Measurements from ENCODE around the gene ATF7IP. TPM values are rescaled to one million over a fixed set of nuclear protein-coding genes. Genes with fewer than 3 reads are reported as not detected.
"Not testable (repeated sequence)": the region's sequence is repeated elsewhere in the genome, so short reads cannot be mapped to it uniquely, and the experiment has no call there.

ATF7IP gene
- total RNA-seq, 3 donors from 2014 or later (not counting 1 experiment from before 2014, with no cell fraction given), result 161 to 180 (median 173) TPM

DNA sequence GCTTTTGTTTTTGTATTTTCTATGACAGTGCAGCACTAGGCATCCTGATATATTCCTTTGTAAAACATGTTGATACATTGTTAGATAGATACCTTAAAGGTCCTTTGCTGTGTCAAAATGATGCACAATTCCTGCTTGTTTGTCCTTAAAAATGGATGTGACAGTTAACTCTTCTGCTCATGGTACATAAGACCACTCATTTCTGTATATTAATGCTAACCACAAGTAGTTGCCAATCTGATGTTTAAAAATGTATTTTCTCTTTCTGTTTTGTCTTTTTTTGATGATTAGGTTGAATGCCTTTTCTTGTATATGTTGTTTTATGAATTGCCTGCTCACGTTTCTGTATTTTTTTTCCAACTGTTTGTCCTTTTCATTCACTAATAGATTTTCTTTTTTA is 35.1 kb downstream of the ATF7IP start:
- no CpG with 5 or more reads among the region's 1 CpG for WGBS (ENCODE audit: insufficient coverage)
- TF ChIP-seq, protein P1, sequence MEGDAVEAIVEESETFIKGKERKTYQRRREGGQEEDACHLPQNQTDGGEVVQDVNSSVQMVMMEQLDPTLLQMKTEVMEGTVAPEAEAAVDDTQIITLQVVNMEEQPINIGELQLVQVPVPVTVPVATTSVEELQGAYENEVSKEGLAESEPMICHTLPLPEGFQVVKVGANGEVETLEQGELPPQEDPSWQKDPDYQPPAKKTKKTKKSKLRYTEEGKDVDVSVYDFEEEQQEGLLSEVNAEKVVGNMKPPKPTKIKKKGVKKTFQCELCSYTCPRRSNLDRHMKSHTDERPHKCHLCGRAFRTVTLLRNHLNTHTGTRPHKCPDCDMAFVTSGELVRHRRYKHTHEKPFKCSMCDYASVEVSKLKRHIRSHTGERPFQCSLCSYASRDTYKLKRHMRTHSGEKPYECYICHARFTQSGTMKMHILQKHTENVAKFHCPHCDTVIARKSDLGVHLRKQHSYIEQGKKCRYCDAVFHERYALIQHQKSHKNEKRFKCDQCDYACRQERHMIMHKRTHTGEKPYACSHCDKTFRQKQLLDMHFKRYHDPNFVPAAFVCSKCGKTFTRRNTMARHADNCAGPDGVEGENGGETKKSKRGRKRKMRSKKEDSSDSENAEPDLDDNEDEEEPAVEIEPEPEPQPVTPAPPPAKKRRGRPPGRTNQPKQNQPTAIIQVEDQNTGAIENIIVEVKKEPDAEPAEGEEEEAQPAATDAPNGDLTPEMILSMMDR (IDR thresholded peaks at IDR 0.05), result no peak
- Histone ChIP-seq H3K36me3 (ENCODE audit: control insufficient read depth, insufficient read depth, low read length) (no peaks in the 10 kb centered on the region), H3K27me3 (ENCODE audit: control insufficient read depth, insufficient read depth, low read length) (no peaks in the 10 kb centered on the region), H3K4me3 (ENCODE audit: low read length) (no peak overlapping the region), H3K9me3 (ENCODE audit: control insufficient read depth, insufficient read depth, low read length) (no peaks in the 10 kb centered on the region), H3K27ac (ENCODE audit: low read length) (peak overlapping the region; percentile 67), H3K4me1 (ENCODE audit: control insufficient read depth, insufficient read depth, low read length) (peaks cover 31% of the 10 kb centered on the region)
- H3K4me1 Mint-ChIP-seq, result peaks cover 71 to 87% of the 10 kb centered on the region in 2 donors
- H3K27ac Mint-ChIP-seq, result peak overlapping the region; percentile 85 to 93
- intact Hi-C loops (cut with micrococcal nuclease), result no loop called here
- no peaks in the 10 kb centered on the region for H3K27me3 Mint-ChIP-seq (ENCODE audit: low read depth in 2 of 2)
- H3K4me3 Mint-ChIP-seq, result peak overlapping the region; percentile 73
- DNase-seq (no peak), ATAC-seq (no peak)
- H3K9me3 Mint-ChIP-seq, result no peaks in the 10 kb centered on the region
- H3K36me3 Mint-ChIP-seq, result no peaks in the 10 kb centered on the region

DNA sequence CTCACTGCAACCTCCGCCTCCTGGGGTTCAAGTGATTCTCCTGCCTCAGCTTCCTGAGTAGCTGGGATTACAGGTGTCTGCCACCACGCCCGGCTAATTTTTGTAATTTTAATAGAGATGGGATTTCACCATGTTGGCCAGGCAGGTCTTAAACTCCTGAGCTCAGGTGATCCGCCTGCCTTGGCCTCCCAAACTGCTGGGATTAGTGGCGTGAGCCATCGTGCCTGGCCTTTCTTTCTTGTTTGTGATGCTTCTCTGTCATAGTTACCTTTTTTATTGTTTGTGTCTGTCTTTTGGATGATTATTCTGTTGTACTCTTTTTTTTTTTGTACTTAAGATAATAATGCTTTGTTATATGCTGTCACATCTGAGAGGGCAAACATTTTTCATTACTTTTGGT is 35.8 kb downstream of the ATF7IP start:
- DNase-seq; H3K27me3 Mint-ChIP-seq (ENCODE audit: low read depth in 2 of 2); H3K27me3 ChIP-seq (ENCODE audit: control insufficient read depth, insufficient read depth, low read length); H3K9me3 Mint-ChIP-seq; ATAC-seq; H3K4me3 ChIP-seq (ENCODE audit: low read length); H3K36me3 ChIP-seq (ENCODE audit: control insufficient read depth, insufficient read depth, low read length); H3K36me3 Mint-ChIP-seq; intact Hi-C loops (cut with micrococcal nuclease); H3K9me3 ChIP-seq (ENCODE audit: control insufficient read depth, insufficient read depth, low read length): not testable (repeated sequence)
- Mint-ChIP-seq H3K4me3 (peak overlapping the region; percentile 73), H3K4me1 (peaks cover 67 to 82% of the 10 kb centered on the region in 2 donors), H3K27ac (peak overlapping the region; percentile 85 to 93)
- Histone ChIP-seq H3K4me1 (ENCODE audit: control insufficient read depth, insufficient read depth, low read length) (peaks cover 36% of the 10 kb centered on the region), H3K27ac (ENCODE audit: low read length) (peak overlapping the region; percentile 55)
- 90% methylated on average over 6 of the region's 6 CpGs for WGBS (ENCODE audit: insufficient coverage)

DNA sequence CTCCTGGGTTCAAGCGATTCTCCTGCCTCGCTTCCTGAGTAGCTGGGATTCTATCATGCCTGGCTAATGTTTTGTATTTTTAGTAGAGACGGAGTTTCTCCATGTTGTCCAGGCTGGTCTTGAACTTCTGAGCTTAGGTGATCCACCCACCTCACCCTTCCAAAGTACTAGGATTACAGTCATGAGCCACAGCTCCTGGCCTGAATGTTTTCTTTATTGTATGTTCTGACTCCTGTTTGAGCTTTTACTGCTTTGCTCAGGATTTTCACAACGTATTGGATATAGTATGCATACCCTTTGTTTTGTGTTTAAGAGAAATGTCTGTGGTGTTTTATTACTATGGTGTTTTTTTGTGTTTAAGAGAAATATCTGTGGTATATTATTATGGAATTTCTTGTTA is 37.2 kb downstream of the ATF7IP start:
- H3K27me3 ChIP-seq (ENCODE audit: control insufficient read depth, insufficient read depth, low read length), result no peaks in the 10 kb centered on the region
- peaks cover 31% of the 10 kb centered on the region for H3K4me1 ChIP-seq (ENCODE audit: control insufficient read depth, insufficient read depth, low read length)
- DNase-seq (no peak), ATAC-seq (no peak)
- Mint-ChIP-seq H3K27ac (peak overlapping the region; percentile 85 to 93), H3K9me3 (no peaks in the 10 kb centered on the region), H3K4me1 (peaks cover 59 to 69% of the 10 kb centered on the region in 2 donors), H3K4me3 (no peak overlapping the region), H3K27me3 (ENCODE audit: low read depth in 2 of 2) (no peaks in the 10 kb centered on the region), H3K36me3 (no peaks in the 10 kb centered on the region)
- H3K9me3 ChIP-seq (ENCODE audit: control insufficient read depth, insufficient read depth, low read length), result no peaks in the 10 kb centered on the region
- H3K27ac ChIP-seq (ENCODE audit: low read length), result peak overlapping the region; percentile 39
- no peaks in the 10 kb centered on the region for H3K36me3 ChIP-seq (ENCODE audit: control insufficient read depth, insufficient read depth, low read length)
- no peak overlapping the region for H3K4me3 ChIP-seq (ENCODE audit: low read length)
- intact Hi-C loops (cut with micrococcal nuclease), result no loop called here
- TF ChIP-seq, protein P1 (IDR thresholded peaks at IDR 0.05), result no peak
- 82% methylated on average over 4 of the region's 4 CpGs for WGBS (ENCODE audit: insufficient coverage)

DNA sequence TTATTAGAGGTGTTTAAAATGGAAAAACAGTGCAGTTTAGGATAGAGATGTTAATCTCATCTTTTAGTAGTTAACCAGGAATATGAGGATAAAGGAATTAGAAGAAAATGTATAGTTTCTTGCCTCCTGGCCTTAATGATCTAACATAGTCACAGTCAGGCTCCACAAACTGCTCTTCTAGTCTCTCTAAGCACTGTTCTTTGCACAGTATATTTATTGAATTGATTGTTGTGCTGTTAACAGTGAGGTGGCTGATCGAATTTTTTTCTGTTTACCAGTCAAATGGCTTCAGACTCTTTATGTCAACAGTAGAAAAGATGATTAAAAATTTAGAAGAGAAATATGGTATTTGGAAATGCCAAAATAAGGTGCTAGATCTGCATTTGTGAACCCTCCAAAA is 37.8 kb downstream of the ATF7IP start:
- H3K27ac Mint-ChIP-seq, result peak overlapping the region; percentile 85 to 93
- H3K4me3 ChIP-seq (ENCODE audit: low read length), result no peak overlapping the region
- H3K4me1 Mint-ChIP-seq, result peaks cover 55 to 66% of the 10 kb centered on the region in 2 donors
- peak overlapping the region; percentile 77 for H3K27ac ChIP-seq (ENCODE audit: low read length)
- H3K4me1 ChIP-seq (ENCODE audit: control insufficient read depth, insufficient read depth, low read length), result peaks cover 31% of the 10 kb centered on the region
- TF ChIP-seq, protein P1 (IDR thresholded peaks at IDR 0.05), result no peak
- intact Hi-C loops (cut with micrococcal nuclease), result no loop called here
- no peaks in the 10 kb centered on the region for H3K9me3 ChIP-seq (ENCODE audit: control insufficient read depth, insufficient read depth, low read length)
- peak overlapping the region; percentile 73 for H3K4me3 Mint-ChIP-seq
- no peaks in the 10 kb centered on the region for H3K27me3 Mint-ChIP-seq (ENCODE audit: low read depth in 2 of 2)
- DNase-seq, result no peak
- H3K36me3 Mint-ChIP-seq, result no peaks in the 10 kb centered on the region
- no peaks in the 10 kb centered on the region for H3K9me3 Mint-ChIP-seq
- no peaks in the 10 kb centered on the region for H3K27me3 ChIP-seq (ENCODE audit: control insufficient read depth, insufficient read depth, low read length)
- peak in 1 of 3 donors; percentile 12 for ATAC-seq
- WGBS (ENCODE audit: insufficient coverage), result 64% methylated on average over 1 of the region's 1 CpG
- no peaks in the 10 kb centered on the region for H3K36me3 ChIP-seq (ENCODE audit: control insufficient read depth, insufficient read depth, low read length)
